ENCODE data around the gene TASOR.

DNA sequence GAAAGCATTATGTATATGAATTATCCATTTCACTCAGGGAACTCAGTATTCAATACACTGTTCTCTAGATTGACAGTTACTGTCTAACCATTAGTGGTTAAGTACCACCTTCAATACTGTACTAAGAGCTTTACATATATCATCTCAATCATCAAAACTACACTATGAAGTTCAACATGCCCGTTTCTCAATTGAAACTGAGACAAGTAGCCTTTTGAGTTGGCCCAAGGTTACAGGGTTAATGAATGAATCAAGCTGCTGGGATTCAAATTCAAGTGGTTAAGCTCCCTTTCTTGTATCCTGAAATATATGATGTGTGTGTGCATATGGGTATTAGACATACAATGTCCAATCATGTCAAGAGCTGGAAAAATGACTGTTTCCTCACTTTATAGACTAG is 5.8 kb downstream of the TASOR start:
- no peak for TF ChIP-seq CTCF (IDR thresholded peaks at IDR 0.05; ENCODE audit: low read depth, low read length, poor library complexity, severe bottlenecking)
- TF ChIP-seq EZH2phosphoT487 (IDR thresholded peaks at IDR 0.05; ENCODE audit: borderline replicate concordance, low read length), result no peak

Data from DOHH2 (cell line).